PC-3 (cell line): Measurements from ENCODE around the gene ZFP90. TPM values are rescaled to one million over a fixed set of nuclear protein-coding genes. Genes with fewer than 3 reads are reported as not detected.
A peak's percentile ranks its signal among the peaks of the same experiment; 100 is the strongest.

ENCODE experiments used
- ATAC-seq: fragments of 200-7000 bp; cut with Tn5 transposase; 2 replicates; pipeline ENCODE4 v1.9.1; 2020; ENCODE audit warnings: mild to moderate bottlenecking, moderate library complexity
- BruUV-seq: library from RNA; stranded (reverse); fragments of 400-500 nt; replicated peaks from 2 replicates; lab custom pipeline; 2021; lab: Mats Ljungman, UMichigan
- CTCF ChIA-PET: fragments of 300-600 bp; sonication (Branson Sonifier 250); formaldehyde crosslinking; loops from one replicate; lab custom pipeline; 2022; ENCODE audit warnings: antibody characterized with exemption; lab: Charles Lee
- POLR2A ChIA-PET: fragments of 300-600 bp; sonication (Branson Sonifier 250); formaldehyde crosslinking; loops from one replicate; lab custom pipeline; 2022; ENCODE audit warnings: antibody characterized with exemption; ENCODE audit not compliant: unreplicated experiment; lab: Charles Lee
- DNase-seq: peaks from one replicate; pipeline ENCODE4 v3.0.0-alpha.2; 2015
- H2AFZ ChIP-seq: fragments of 300-600 bp; sonication (generic); 2 replicates; pipeline ENCODE4 v1.6.0; 2016; ENCODE audit warnings: antibody characterized with exemption, low read length
- H3F3A ChIP-seq: fragments of 300-600 bp; sonication (generic); one replicate; pipeline ENCODE4 v1.6.0; 2017; ENCODE audit warnings: antibody characterized with exemption, low read length, control low read depth, mild to moderate bottlenecking; ENCODE audit not compliant: unreplicated experiment
- H3K27ac ChIP-seq: fragments of 300-600 bp; sonication (generic); 2 replicates; pipeline ENCODE4 v1.5.1; 2016; ENCODE audit warnings: mild to moderate bottlenecking, low read length
- H3K27me3 ChIP-seq: fragments of 300-600 bp; sonication (generic); 2 replicates; pipeline ENCODE4 v1.6.1; 2016; ENCODE audit warnings: low read length, mixed read lengths
- H3K36me3 ChIP-seq: fragments of 300-600 bp; sonication (generic); 2 replicates; pipeline ENCODE4 v1.6.1; 2016; ENCODE audit warnings: low read depth, mixed run types, low read length, mixed read lengths
- H3K4me1 ChIP-seq: fragments of 300-600 bp; sonication (generic); 2 replicates; pipeline ENCODE4 v1.5.1; 2016; ENCODE audit warnings: low read length; ENCODE audit not compliant: insufficient read depth
- H3K4me2 ChIP-seq: fragments of 300-600 bp; sonication (generic); 2 replicates; pipeline ENCODE4 v1.6.0; 2016; ENCODE audit warnings: low read length
- H3K4me3 ChIP-seq: fragments of 300-600 bp; sonication (generic); 2 replicates; pipeline ENCODE4 v1.5.1; 2016; ENCODE audit warnings: mild to moderate bottlenecking, low read length, mixed read lengths
- H3K79me2 ChIP-seq: fragments of 300-600 bp; sonication (generic); 2 replicates; pipeline ENCODE4 v1.6.1; 2017; ENCODE audit warnings: low read length, mixed read lengths
- H3K9ac ChIP-seq: fragments of 300-600 bp; sonication (generic); 2 replicates; pipeline ENCODE4 v1.6.0; 2016; ENCODE audit warnings: mild to moderate bottlenecking, low read length
- H3K9me2 ChIP-seq: fragments of 300-600 bp; sonication (generic); replicated peaks from 2 replicates; pipeline ENCODE4 v1.6.1; 2016; ENCODE audit warnings: mixed run types, low read length, mixed read lengths
- H3K9me3 ChIP-seq: fragments of 300-600 bp; sonication (generic); 2 replicates; pipeline ENCODE4 v1.6.1; 2016; ENCODE audit warnings: low read length, mixed read lengths
- H4K20me1 ChIP-seq: fragments of 300-600 bp; sonication (generic); 2 replicates; pipeline ENCODE4 v1.6.1; 2016; ENCODE audit warnings: low read length, mixed read lengths
- EZH2 ChIP-seq: fragments of 300-600 bp; sonication (generic); IDR thresholded peaks from one replicate; pipeline ENCODE4 v1.6.1; 2017; ENCODE audit warnings: antibody characterized with exemption, mild to moderate bottlenecking, low read length; ENCODE audit not compliant: unreplicated experiment
- EZH2phosphoT487 ChIP-seq: fragments of 300-600 bp; sonication (generic); IDR thresholded peaks from 2 replicates; pipeline ENCODE4 v1.6.1; 2018; ENCODE audit warnings: mild to moderate bottlenecking, antibody characterized with exemption, low read length, borderline replicate concordance
- intact Hi-C: fragments of 100-400 bp; cut with micrococcal nuclease; formaldehyde crosslinking; loops from 2 replicates; pipeline ENCODE4 v1.9.0; 2023
- total RNA-seq: library from RNA; depleted of rRNA; stranded (reverse); fragments of >200 nt; gene quantifications from 2 replicates; pipeline ENCODE4 v1.2.3, GENCODE V29; 2014
- TF ChIP-seq, protein P1 (sequence below): fragments of 300-600 bp; sonication (generic); conservative IDR thresholded peaks from 2 replicates; pipeline ENCODE4 v1.5.1; 2017; ENCODE audit warnings: antibody characterized with exemption, low read depth, mild to moderate bottlenecking, low read length

Gene ZFP90
- total RNA-seq, 1 experiment from 2014 or later, result 18.9 TPM

- Histone ChIP-seq H3K4me3 (no peak overlapping the region), H4K20me1 (no peaks in the 10 kb centered on the region), H3K4me2 (peak overlapping the region; percentile 24; the same call in 1 of the 2 replicates), H3F3A (no peaks in the 10 kb centered on the region), H3K4me1 (peaks cover 15% of the 10 kb centered on the region), H3K79me2 (no peaks in the 10 kb centered on the region), H3K9ac (no peak overlapping the region), H3K27ac (no peak overlapping the region), H3K9me3 (no peaks in the 10 kb centered on the region), H2AFZ (no peak overlapping the region), H3K27me3 (no peaks in the 10 kb centered on the region), H3K36me3 (no peaks in the 10 kb centered on the region), H3K9me2 (no peaks in the 10 kb centered on the region)
- POLR2A ChIA-PET, result interaction anchor here (0.6 kb wide), 1 partner anchor 250 kb away, joined by 3 read pairs; no protein-coding TSS in a partner anchor
- no peak for TF ChIP-seq EZH2
- no peak for TF ChIP-seq EZH2phosphoT487
- TF ChIP-seq, protein P1, sequence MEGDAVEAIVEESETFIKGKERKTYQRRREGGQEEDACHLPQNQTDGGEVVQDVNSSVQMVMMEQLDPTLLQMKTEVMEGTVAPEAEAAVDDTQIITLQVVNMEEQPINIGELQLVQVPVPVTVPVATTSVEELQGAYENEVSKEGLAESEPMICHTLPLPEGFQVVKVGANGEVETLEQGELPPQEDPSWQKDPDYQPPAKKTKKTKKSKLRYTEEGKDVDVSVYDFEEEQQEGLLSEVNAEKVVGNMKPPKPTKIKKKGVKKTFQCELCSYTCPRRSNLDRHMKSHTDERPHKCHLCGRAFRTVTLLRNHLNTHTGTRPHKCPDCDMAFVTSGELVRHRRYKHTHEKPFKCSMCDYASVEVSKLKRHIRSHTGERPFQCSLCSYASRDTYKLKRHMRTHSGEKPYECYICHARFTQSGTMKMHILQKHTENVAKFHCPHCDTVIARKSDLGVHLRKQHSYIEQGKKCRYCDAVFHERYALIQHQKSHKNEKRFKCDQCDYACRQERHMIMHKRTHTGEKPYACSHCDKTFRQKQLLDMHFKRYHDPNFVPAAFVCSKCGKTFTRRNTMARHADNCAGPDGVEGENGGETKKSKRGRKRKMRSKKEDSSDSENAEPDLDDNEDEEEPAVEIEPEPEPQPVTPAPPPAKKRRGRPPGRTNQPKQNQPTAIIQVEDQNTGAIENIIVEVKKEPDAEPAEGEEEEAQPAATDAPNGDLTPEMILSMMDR, result no peak
- BruUV-seq, result no TSS peak
- intact Hi-C loops, result no loop called here
- ATAC-seq (peak; percentile 99), DNase-seq (peak; percentile 92)
- CTCF ChIA-PET, result no interaction called here
Observed at GRCh38 chr16:68490829-68491575, 48.1 kb upstream of the ZFP90 start.

GRCh38 chr16:68491576-68491950 lies 47.5 kb upstream of the ZFP90 start:
- no peak overlapping the region; the same call in 1 of the 2 replicates for H3K4me2 ChIP-seq
- no peak overlapping the region for H3K27ac ChIP-seq
- H3K9me3 ChIP-seq, result no peaks in the 10 kb centered on the region
- ChIA-PET CTCF (no interaction called here), POLR2A (interaction anchor here (0.6 kb wide), 1 partner anchor 250 kb away, joined by 3 read pairs; no protein-coding TSS in a partner anchor)
- no peaks in the 10 kb centered on the region for H3K27me3 ChIP-seq
- peaks cover 15% of the 10 kb centered on the region for H3K4me1 ChIP-seq
- no peak overlapping the region for H3K4me3 ChIP-seq
- no peak overlapping the region for H2AFZ ChIP-seq
- H3K79me2 ChIP-seq, result no peaks in the 10 kb centered on the region
- intact Hi-C loops, result no loop called here
- DNase-seq (no peak), ATAC-seq (no peak)
- H3K36me3 ChIP-seq, result no peaks in the 10 kb centered on the region
- H4K20me1 ChIP-seq, result no peaks in the 10 kb centered on the region
- no peaks in the 10 kb centered on the region for H3F3A ChIP-seq
- no TSS peak for BruUV-seq
- H3K9ac ChIP-seq, result no peak overlapping the region
- no peak for TF ChIP-seq EZH2phosphoT487
- TF ChIP-seq EZH2, result no peak
- TF ChIP-seq, protein P1, result no peak
- no peaks in the 10 kb centered on the region for H3K9me2 ChIP-seq

DNA sequence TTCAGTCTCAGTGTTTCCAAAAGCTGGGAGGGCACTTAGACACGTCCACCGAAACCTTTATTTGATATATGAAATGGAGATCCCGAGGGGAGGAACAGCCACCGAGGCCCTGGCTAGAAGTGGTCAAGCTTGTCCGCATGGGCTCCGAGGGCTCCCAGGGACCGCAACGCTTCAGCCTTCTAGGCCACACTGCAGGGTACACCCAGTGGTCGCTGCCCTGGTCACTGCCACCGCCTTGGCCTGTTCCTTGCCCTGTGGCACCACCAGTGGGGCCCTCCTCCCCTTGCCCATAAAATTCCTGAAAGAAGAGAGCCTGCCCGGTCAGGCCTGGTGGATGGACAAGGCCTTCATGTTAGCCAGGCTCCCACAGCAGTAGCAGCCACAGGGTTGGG lies 46.9 kb upstream of the ZFP90 start:
- H3K9me2 ChIP-seq, result no peaks in the 10 kb centered on the region
- H3K4me3 ChIP-seq, result no peak overlapping the region
- H3K9ac ChIP-seq, result no peak overlapping the region
- H3K4me2 ChIP-seq, result no peak overlapping the region
- no peaks in the 10 kb centered on the region for H3K27me3 ChIP-seq
- H3K9me3 ChIP-seq, result no peaks in the 10 kb centered on the region
- no peaks in the 10 kb centered on the region for H3K36me3 ChIP-seq
- no peaks in the 10 kb centered on the region for H3F3A ChIP-seq
- H3K27ac ChIP-seq, result no peak overlapping the region
- H3K79me2 ChIP-seq, result no peaks in the 10 kb centered on the region
- no peaks in the 10 kb centered on the region for H4K20me1 ChIP-seq
- no TSS peak for BruUV-seq
- ChIA-PET CTCF (no interaction called here), POLR2A (no interaction called here)
- peaks cover 15% of the 10 kb centered on the region for H3K4me1 ChIP-seq
- TF ChIP-seq EZH2 (no peak), EZH2phosphoT487 (no peak)
- TF ChIP-seq, protein P1, result no peak
- no peak overlapping the region for H2AFZ ChIP-seq
- ATAC-seq (no peak), DNase-seq (no peak)
- intact Hi-C loops, result no loop called here
